Activated CD4-positive, alpha-beta T cell treated with anti-CD3 and anti-CD28 coated beads, Interleukin-2, amount 50 U/mL, for 24 hours (primary cell): Measurements from ENCODE around the gene QRICH1.
A peak's percentile ranks its signal among the peaks of the same experiment; 100 is the strongest.

ENCODE experiments used
- DNase-seq, 2 donors: peaks; one replicate each; pipeline ENCODE4 v3.0.0-alpha.2; 2020; ENCODE audit warnings: low read depth in 1 of 2, low spot score in 1 of 2

QRICH1 gene

DNA sequence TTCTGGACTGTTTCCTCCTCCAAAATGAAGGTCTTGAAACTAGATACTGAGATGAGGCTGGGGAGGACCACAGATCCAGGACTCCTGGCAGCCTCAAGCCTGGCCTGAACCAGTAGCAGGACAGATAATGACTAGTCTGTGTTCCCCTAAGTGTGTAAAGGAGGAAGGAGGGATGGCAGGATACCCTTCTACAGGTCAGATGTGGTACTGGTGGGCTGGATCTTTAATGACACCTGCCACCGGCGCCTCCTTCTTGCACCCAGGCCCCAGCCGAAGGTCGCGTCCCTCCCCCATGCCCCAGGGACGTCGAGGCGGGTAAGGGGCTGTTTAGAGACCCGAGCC lies 26.2 kb upstream of the QRICH1 start:
- DNase-seq: no peak

DNA sequence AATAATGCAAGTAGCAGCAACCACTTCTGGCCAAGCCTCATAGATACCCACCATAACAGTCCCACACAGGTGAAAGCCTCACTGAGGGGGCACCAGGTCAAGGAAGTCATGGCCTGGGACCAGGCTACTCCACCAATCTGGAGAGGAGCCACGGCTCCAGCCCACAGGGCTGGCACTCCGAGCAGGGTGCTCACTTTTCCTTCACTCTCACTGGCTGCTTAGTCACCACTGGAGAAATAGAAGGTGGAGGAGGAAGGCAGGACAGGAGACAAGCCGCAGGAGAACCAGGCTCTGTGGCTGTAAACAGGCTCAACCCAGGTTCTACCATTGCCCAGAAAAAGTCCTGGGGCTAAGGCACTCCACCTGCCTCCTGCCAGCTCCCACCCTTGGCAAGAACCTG lies 25.6 kb upstream of the QRICH1 start:
- no peak for DNase-seq

DNA sequence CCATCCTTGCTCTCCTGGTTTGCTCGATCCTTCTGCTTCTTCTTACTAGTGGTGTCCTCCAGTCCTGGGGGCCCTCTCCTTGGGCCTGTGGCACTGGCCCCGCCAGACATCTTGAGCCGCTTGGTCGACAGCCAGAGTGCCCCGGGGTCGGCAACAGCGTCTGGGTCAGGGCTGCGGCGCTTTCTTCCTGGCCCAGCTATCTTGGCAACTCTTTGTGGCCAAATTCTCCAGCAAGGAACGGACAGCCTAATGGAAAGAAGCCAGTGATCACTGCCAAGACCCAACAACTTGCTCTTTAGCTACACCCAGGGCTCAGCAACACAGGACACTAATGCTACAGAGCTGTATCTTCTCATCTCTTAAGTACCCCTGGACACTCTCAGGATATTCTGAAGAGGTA lies 25.2 kb upstream of the QRICH1 start:
- no peak for DNase-seq

DNA sequence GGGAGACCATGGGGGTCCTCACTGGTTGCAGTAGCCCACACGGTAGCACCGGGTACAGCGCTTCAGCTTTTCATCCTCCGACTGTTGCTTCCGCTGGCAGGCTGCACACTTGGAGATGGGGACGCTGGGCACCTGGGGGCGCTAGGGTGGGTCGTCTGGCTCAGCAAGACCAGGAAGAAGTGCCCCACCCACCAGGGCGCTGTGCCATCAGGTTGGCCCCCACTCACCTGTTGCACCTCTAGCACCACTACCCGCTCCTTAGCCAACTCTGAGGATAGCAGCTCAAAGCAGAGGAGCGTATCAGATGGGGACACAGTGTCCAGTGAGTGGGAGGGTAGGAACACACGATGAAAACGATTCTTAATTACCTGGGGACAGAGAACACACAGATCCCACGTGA lies 18.4 kb upstream of the QRICH1 start:
- no peak for DNase-seq

DNA sequence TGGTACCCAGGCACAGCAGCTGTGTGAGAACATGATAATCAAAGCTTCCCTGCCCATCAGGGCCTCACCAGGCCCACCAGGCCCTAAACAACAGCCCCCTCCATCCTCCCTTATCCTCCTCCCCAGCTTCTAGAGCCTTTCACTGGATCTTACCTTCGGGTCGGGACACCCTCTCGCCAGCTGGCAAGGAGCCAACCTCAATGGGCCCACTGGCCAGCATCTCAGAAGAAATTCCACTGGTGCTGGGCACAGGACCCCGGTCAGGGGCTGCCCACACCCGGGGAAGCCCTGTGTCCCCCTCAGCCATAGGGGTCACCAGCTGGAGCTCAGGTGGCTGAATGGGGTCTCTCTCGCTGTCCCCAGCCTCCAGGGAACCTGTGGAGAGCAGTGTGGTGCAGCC lies 17.5 kb upstream of the QRICH1 start:
- no peak for DNase-seq

DNA sequence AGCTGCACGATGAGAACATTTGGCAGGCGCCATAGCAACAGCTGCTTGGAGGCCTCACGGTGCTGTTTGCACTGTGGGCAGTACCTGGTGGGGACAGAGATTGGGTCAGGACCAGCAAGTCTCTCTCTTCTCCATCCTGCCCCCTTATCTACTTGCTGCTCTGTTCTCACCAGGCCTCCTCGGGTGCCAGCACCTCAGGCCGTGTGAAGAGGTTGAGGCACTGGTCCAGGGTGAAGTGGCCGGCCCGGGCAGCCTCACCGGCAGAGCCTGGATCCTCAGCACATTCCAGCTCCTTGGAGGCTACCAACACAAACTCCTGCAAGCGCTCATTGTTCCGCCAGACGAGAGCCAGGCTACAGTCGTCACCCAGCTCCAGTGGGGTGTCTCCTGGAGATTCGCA lies 16.9 kb upstream of the QRICH1 start:
- DNase-seq: no peak

DNA sequence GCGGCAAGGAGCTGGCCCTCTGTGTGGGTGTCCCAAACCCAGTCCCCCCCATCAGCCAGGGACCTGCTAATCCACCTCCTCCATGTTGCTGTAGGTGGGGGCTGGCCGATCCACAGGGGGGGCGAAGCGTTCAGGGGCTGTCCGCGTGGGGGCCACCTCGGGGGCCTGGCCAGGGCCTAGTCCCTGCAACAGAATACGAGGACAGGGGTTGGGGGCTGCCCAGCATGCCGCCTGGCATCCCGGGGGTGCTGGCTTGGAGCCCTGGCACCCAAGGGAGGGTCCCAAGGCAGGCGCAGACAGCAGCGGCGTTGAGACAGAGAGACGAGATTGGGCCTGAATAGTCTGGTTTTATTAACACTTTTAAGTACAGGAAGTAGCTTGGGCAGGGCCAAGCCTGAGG lies 14.5 kb upstream of the QRICH1 start:
- no peak for DNase-seq

DNA sequence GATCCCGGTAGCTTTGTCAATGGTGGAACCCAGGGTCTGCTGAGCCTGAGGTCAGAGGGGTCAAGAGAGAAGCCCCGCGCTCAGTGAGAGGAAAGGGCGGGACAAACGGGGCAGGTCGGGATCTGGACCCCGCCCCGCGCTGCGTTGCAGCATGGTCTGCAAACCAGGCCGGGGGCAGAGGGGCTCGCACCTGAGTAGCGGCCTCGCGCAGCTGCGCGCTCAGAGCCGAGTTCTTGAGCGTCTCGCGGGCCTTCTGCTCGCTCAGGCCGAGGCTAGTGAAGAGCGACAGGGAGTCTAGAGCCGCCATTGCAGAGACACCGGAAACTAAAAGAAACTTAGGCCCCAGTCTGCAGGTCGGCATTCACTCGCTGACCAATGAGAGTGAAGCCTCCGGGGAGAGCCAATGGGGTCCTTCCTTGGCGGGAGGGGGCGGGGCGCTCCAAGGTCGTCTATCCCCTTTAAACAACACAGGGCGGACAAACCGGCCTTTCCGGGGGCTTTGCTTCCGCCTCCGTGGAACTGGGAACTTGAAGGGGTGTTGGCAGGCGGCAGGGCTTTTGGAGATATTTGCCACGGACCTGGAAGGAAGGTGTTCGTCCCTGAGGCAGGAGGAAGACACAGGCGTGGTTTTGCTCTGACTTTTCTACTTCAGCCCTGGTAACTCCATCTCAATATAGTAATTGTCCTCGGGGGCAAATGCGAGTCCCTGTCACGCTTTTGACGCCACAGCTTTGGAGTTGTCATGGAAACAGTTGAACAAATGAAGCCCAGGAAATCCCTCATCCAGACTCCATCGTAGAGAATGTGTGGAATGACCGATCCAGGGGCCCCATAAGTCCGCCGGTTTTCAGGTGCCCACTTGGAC lies 10.8 kb upstream of the QRICH1 start, which contains the start of gene QARS1:
TSS of gene QARS1 (minus strand) at position 331 of the 865 bp plus-strand sequence. CDS start at position 307, 24 bp downstream.
- peak; percentile 73 to 89 for DNase-seq

DNA sequence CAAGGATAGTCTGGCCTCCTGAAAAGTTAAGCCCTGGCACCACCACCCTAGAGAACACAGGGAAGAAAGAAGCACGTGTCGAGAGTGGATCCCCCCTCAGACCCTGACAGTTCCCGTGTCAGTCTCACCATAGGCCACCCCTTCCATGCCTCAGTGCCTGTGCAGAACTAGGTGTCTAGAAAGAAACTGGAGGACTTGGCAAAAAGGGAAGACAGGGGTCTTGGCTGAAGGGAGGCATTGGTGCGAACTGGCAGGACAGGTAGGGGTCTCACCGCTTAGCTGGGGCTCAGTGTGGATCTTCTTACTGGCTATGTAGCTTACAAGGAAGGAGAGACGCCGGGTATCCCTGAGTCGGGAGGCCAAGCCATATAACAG lies 10.2 kb upstream of the QRICH1 start:
- DNase-seq: no peak

DNA sequence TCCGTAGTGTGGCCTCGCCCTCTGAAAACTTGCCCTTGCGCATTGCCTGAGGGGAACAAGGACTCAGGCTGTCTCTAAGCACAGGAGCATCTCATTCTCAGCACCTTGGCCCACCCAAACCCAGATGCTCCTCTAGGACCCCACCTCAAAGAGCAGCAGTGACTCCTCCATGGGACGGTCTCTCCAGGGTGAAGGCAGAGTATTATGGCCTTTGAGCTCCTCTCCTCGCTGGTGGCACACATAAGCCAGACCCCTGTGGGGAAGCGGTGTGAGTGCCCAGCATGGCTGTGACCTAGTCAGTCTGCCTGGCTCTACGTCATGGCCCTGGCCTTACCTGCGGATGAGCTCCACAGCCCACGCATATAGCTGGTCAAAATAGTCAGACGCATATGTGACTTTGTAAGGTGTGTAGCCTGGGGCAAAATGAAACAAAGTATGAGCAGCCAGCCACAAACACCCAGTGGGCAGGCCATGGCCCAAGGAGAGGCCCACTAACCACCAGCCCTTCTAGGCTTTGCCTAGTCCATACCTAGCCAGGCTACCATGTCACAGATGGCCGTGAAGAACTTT lies 6.3 kb upstream of the QRICH1 start:
- no peak for DNase-seq

DNA sequence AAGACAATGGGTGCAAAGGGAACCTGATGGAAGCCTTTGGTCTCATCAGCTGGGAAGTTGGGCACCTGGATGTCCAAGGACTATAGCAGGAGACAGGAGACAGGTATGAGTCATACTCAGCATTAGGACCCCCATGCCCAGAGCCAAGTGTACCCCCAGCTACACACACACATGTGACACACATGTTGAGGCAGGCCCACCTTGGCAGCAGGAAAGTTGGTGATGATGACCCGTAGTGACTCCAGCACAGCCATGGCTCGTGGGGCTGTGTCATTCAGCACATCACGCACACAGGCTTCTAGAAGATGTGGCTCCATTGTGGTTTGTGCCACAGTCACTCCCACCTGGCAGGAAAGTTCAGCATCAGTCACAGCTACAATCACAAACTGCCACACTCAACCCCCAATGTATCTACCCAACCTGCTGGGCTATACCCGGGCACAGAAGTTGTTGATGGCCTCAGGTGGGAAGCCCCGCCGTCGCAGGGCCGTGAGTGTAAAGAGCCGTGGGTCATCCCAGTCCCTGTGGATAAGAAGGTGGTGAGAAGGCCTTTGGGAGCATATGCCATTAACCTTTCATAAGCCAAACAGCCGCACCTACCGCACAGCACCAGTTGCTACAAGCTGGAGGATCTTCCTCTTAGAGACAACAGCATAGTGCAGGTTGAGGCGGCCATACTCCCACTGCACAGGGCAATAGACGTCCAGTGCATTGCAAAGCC lies 5.2 kb upstream of the QRICH1 start:
- DNase-seq: no peak

DNA sequence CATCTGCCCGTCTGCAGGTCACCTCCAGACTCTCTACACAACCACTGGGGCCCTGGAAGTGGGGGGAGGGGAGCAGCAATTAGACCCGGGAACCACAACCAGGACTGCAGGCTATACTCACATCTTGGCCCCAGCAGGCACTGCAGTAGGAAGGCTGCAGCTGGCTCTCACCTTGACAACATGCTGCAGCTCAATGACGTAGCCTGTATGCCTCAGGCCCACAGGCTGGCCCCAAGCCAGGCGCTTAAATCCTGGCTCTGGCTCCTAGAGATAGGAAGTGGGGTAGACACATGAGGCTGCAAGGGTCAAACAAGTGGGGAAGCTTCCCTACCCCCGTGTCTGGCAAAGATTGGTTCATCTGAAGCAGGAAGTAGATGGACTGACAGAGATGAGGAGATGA lies 4.6 kb upstream of the QRICH1 start:
- DNase-seq: no peak

DNA sequence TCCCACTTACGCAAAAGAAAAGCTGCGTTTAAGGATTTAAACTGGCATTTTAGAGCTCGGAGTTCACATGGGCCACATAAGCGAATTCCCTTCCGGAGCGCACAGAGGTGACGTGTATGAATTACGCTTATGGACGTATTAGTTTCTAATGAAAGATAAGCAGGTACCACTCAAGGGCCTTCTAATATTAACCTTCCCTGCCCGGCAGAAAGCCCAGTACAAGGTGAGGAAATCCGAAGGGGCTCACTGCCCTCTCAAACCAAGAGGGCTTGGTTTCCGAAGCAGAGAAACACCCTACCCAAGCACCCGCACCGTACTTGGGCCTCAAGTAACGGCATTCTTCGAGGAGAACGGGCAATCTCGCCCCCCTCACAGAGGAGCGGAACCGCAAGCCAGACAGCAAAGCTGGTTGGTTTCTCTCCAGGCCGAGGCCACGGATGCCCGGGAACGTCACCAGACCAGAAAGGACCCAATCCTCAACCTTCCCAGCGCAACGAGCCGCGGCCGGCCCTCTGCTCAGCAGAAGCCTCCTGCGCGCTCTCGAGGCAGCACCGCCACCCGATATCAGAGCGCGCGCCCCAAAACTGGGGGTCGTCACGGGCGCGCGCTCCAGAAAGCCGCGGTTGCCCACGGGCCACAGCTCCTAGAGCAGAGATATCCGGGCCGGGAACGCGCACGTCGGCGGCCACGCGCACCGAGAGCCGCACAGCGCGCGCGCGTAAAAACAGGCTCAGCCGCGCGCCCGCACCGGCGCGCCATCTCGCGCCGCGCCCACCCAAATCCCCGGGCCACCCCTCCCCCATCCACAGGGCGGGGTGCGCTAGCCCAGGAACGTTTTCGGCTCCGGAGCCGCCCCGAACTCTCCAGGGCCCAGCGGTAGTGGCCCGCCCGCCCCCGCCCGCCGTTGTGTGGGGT lies 676 bp downstream of the QRICH1 start:
- DNase-seq: peak; percentile 52 to 67

DNA sequence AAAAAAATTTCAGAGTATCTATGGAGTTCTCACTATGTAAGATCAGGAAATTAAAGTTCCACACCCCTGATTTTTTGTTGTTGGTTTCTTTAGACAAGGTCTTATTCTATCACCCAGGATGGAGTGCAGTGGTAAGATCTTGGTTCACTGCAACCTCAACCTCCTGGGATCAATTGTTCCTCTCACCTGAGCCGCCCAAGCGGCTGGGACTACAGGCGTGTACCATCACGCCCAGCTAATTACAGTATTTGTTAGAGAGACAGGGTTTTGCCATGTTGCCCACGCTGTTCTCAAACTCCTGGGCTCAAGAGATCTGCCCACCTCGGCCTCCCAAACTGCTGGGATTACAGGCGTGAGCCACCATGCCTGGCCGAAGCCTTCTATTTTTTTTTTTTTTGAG lies 12.4 kb downstream of the QRICH1 start:
- no peak for DNase-seq

DNA sequence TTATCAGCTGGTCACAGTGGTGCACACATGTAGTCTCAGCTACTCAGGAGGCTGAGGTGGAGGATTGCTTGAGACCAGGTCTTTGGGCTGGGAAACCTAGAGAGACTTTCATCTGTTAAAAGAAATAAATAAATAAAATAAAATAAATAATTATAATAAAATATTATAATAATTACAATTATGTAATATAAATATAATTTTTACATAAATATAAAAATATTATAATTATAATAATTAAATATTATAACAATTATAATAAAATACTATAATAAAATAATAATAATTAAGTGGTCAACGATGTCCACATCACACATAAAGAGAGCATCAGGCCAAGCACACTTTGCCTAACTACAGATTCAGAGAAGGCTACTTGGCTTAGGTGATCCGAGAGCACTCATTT lies 14.6 kb downstream of the QRICH1 start:
- no peak for DNase-seq

DNA sequence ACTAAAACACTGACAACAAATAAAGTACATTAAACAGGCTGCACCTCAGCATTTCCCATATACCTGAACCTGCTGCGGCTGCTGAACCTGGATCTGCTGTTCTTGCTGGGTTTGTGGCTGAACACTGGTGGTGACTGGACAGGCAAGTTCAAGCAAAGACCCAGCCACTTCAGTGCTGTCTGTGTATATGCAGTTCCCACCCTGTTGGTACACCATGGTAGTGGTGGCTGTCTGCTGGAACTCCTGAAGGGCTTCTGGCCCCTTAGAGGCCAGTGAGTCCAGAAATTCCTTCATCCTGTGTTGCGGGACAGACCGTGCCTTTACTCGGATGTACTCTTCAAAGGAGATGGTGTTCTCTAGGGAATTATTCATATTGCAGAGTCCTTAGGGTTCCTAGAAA lies 17.2 kb downstream of the QRICH1 start:
- DNase-seq: no peak

DNA sequence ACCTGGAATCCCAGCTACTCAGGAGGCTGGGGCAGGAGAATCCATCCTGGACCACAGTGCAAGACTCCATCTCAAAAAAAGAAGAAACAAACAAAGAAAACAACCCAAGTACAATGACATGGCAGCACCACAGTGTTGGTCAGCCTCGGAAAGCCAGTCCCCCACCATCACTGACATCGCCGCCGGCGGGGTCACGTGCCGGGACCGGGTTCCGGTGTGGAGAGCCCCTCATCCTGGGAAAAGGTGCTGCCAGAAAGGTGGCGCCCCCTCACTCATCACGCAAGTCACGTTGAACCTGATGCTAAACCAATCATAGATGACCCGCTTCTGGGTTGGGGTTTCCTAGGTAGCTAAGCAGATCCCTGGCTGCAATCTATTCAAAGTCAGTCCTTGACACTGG lies 17.8 kb downstream of the QRICH1 start:
- DNase-seq: no peak

DNA sequence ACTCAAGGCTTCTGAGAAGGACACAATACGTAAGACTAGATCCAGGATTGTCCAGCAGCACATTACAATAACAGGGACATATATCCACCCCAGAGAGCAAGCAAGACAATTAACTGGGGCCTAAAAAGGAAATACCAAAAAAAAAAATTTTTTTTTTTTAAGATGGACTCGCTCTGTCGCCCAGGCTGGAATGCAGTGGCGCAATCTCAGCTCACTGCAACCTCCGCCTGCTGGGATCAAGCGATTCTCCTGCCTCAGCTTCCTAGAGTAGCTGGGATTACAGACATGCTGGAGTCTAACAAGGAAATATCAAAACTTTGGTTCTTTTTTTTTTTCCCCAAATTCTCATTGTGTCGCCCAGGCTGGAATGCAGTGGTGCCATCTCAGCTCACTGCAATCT lies 35.9 kb downstream of the QRICH1 start:
- no peak for DNase-seq

DNA sequence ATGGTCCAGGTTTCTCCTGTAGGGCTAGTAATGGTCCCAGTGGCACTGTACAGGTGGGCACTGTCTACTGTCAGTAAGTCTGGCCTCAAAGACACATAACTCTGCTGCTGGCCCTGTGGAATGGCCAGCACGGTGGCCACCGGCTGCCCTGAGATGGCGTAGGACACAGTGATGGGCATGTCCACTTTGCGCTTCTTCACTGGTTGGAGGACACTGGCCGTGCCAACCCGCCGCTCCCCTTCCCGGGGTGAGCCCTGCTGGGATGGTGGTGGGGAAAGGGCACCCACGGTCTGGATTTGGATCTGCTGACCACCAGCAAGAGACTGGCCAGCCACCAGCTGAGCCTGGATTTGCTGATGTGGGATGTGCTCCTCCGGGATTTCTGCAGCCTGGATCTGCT lies 36.6 kb downstream of the QRICH1 start:
- DNase-seq: no peak

DNA sequence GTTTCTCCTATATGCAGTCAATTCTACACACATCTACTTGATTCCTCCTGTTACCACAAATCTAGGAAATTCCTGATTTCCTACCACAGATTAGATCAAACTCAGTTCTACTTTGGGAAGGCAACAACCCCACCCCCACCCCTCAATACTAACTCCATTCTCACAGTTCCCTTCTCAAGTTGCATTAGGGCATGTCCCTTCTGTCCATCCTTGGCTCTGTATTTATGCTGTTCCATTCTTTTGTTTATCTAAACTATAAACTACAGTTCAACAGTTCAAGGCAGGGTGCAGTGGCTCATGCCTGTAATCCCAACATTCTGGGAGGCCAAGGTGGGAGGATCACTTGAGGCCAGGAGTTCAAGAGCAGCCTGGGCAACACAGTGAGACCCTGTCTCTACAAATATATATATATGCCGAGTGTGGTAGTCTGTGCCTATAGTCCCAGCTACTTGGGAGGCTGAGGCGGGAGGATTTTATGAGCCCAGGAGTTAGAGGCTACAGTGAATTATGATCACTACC lies 39.5 kb downstream of the QRICH1 start:
- DNase-seq: no peak

DNA sequence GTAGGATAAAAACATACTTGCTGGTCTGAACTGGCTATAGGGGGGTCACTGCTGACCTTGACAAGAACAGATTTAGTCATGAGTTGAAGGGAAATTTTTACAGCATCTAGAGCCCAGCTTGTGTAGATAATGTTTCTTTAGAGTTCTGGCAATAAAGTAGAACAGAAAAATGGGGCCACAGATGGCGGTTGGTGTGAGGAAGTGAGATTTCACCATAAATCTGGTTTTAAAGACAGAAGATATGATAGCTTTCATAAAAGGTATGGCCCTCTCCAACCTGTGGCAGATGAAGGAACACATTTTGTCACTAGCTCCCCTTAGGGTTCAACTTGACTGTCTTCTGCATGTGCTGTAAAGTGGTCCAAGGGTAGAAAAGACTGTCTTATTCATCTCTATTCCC lies 40.3 kb downstream of the QRICH1 start:
- no peak for DNase-seq
